Measurements from ENCODE around the gene KDR. TPM values are rescaled to one million over a fixed set of nuclear protein-coding genes. Genes with fewer than 3 reads are reported as not detected.

The KDR gene
- total RNA-seq, 1 donor from 2014 or later = 22.9 TPM

DNA sequence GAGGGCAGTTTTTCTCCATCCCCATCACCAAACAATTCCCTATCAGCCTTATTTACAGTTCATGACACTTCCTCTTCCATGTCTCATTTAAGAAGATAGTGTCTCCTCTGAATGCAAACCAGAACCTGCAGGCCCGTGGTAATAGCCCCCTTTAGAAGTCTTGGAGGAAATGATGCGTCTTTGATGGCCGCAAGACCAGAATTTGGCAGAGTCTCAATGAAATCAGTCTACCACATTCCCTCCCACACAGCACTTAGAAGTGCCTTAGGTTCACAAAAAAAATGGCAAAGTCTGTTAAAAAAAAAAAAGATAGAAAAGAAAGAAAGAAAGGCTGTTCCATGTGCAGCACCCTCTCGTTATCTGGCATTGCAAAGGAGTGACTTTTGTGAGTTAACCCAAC lies 2.1 kb upstream of the KDR start:
- H3K9me3 ChIP-seq = no peaks in the 10 kb centered on the region
- no peaks in the 10 kb centered on the region for H3K36me3 ChIP-seq
- no peak for DNase-seq (ENCODE audit: low spot score in 2 of 2)
- intact Hi-C loops (cut with DNase I) = loop anchor here (5.0 kb wide), 1 partner anchor 125 kb away; no protein-coding TSS in a partner anchor
- no peaks in the 10 kb centered on the region for H3K4me1 ChIP-seq
- no peak overlapping the region for H3K27ac ChIP-seq
- TF ChIP-seq, protein P1, sequence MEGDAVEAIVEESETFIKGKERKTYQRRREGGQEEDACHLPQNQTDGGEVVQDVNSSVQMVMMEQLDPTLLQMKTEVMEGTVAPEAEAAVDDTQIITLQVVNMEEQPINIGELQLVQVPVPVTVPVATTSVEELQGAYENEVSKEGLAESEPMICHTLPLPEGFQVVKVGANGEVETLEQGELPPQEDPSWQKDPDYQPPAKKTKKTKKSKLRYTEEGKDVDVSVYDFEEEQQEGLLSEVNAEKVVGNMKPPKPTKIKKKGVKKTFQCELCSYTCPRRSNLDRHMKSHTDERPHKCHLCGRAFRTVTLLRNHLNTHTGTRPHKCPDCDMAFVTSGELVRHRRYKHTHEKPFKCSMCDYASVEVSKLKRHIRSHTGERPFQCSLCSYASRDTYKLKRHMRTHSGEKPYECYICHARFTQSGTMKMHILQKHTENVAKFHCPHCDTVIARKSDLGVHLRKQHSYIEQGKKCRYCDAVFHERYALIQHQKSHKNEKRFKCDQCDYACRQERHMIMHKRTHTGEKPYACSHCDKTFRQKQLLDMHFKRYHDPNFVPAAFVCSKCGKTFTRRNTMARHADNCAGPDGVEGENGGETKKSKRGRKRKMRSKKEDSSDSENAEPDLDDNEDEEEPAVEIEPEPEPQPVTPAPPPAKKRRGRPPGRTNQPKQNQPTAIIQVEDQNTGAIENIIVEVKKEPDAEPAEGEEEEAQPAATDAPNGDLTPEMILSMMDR (IDR thresholded peaks at IDR 0.05) = no peak
- no peaks in the 10 kb centered on the region for H3K27me3 ChIP-seq
- H3K4me3 ChIP-seq = no peak overlapping the region

DNA sequence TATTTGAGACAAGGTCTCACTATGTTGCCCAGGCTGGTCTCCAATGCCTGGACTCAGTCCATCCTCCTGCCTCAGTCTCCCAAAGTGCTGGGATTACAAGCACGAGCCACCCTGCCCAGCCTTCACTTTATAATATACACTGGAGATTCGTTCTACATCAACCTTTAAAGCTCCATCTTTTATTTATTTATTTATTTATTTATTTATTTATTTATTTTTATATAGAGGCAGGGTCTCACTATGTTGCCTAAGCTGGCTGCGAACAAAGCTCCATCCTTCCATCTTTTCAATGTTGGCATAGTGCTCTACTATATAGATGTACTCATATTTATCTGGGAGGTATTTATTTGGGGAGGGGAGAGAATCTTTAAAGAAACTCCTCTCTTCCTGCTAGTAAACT lies 1.7 kb upstream of the KDR start:
- TF ChIP-seq, protein P1 (IDR thresholded peaks at IDR 0.05) = no peak
- Histone ChIP-seq H3K36me3 (no peaks in the 10 kb centered on the region), H3K4me1 (no peaks in the 10 kb centered on the region), H3K4me3 (no peak overlapping the region), H3K27ac (no peak overlapping the region), H3K27me3 (no peaks in the 10 kb centered on the region), H3K9me3 (no peaks in the 10 kb centered on the region)
- DNase-seq (ENCODE audit: low spot score in 2 of 2) = no peak
- intact Hi-C loops (cut with DNase I) = loop anchor here (5.0 kb wide), 1 partner anchor 125 kb away; no protein-coding TSS in a partner anchor

DNA sequence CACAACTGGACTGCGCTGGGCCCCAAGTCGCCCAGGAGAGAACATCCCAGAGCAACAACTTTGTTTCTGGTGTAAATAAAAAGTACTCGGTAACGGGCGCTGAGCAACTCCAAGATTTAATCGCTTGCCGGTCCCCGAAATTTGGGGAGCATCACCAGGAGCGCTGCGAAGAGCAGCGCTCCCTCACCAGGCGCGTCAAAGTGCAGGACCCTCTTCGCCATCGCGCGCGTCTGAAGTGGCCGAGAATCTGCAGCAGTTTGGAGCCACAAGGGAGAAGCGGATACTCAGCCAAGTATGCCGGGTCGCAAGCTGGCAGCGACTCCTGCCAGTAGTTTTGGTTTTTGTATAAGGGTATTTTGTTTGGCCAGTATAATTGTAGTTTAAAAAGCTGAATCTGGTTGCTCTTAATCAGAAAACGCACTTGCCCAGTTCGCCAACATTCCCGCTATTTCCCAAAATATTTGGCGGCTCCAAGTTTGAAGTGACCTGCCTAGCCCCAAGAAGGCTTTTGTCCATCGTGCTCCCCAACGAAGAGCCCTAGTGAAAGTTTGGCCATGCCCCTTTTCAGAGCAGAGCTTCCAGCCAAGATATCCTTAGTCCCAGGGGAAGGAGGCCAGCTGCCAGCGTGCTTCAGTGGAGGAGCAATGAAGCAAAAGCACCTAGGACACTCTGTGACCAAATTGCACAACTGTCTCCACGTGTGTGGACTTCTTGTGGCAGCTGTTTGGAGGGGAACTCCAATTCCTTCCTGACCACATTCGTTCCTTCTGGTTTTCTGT lies 557 bp upstream of the KDR start:
- intact Hi-C loops (cut with DNase I) = loop anchor here (5.0 kb wide), 1 partner anchor 124 kb away; no protein-coding TSS in a partner anchor
- no peaks in the 10 kb centered on the region for H3K36me3 ChIP-seq
- no peaks in the 10 kb centered on the region for H3K4me1 ChIP-seq
- H3K9me3 ChIP-seq = no peaks in the 10 kb centered on the region
- no peaks in the 10 kb centered on the region for H3K27me3 ChIP-seq
- no peak for DNase-seq (ENCODE audit: low spot score in 2 of 2)
- H3K27ac ChIP-seq = no peak overlapping the region
- TF ChIP-seq, protein P1 (IDR thresholded peaks at IDR 0.05) = no peak
- H3K4me3 ChIP-seq = peak overlapping the region; percentile 54 to 65

DNA sequence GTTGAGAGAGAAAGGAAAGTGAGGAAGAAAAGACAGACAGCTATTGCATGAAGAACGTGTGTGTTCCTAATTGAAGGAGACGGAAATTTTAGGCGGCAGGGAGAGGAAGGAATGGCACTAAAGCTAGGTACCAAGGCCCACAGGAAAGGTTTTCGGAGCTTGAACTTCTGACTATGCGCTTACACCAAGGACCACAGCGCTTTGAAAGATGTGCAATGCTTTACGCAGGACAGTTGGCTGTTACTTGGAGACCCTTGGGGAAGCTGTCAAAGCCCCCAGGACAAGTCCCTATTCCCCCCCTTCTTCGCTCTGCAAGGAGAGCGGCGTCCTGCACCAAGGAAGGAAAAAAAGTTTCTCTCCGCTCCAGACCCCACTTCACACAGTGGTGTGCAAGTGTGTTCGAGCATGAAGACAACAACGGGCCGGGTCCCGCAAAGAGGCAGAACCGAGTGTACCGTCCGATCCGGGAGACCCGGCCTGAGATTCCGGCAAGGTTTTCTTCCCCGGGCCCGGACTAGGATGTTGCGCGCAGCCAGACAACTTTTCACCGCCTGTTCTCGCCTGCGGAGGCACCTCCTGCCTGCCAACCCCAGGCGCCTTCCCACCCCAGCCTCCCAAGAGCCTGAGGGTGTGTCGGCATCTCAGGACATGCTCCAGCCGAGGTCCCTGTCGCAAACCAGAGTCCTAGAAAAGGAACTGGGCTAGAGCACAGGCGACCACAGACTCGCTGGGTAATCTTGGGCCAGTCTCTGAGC lies 896 bp downstream of the KDR start:
- no peak overlapping the region for H3K27ac ChIP-seq
- intact Hi-C loops (cut with DNase I) = loop anchor here (5.0 kb wide), 1 partner anchor 122 kb away; no protein-coding TSS in a partner anchor

GRCh38 chr4:55123791-55124190 lies 1.6 kb downstream of the KDR start:
- Histone ChIP-seq H3K4me1 (no peaks in the 10 kb centered on the region), H3K36me3 (no peaks in the 10 kb centered on the region), H3K27ac (no peak overlapping the region), H3K4me3 (no peak overlapping the region), H3K9me3 (no peaks in the 10 kb centered on the region), H3K27me3 (no peaks in the 10 kb centered on the region)
- intact Hi-C loops (cut with DNase I) = no loop called here
- no peak for DNase-seq (ENCODE audit: low spot score in 2 of 2)
- TF ChIP-seq, protein P1 (IDR thresholded peaks at IDR 0.05) = no peak

More for the DNA sequence above, 896 bp downstream of the KDR start:
- H3K4me1 ChIP-seq = no peaks in the 10 kb centered on the region
- DNase-seq (ENCODE audit: low spot score in 2 of 2) = no peak
- no peaks in the 10 kb centered on the region for H3K27me3 ChIP-seq
- TF ChIP-seq, protein P1 (IDR thresholded peaks at IDR 0.05) = no peak
- no peaks in the 10 kb centered on the region for H3K9me3 ChIP-seq
- H3K4me3 ChIP-seq = peak overlapping the region; percentile 54 to 65
- no peaks in the 10 kb centered on the region for H3K36me3 ChIP-seq
